OCI-LY1 (cell line): Measurements from ENCODE around the gene MROH7.

Experiments
- CTCF ChIP-seq: fragments of 200-600 bp; sonication (generic), shearing (Covaris generic); IDR thresholded peaks from 2 replicates; pipeline ENCODE4 v1.5.1; 2017; ENCODE audit warnings: mild to moderate bottlenecking, antibody characterized with exemption, low read length, moderate library complexity, mixed read lengths
- EZH2 ChIP-seq: fragments of 200-600 bp; sonication (generic), shearing (Covaris generic); IDR thresholded peaks from 2 replicates; pipeline ENCODE4 v1.8.0; 2017; ENCODE audit warnings: borderline replicate concordance, mixed run types, mild to moderate bottlenecking, antibody characterized with exemption, low read length, moderate library complexity, mixed read lengths

GRCh38 chr1:54596756-54597155, 44.8 kb upstream of the MROH7 start:
- TF ChIP-seq EZH2 = no peak
- TF ChIP-seq CTCF = no peak
